GM23338 (cell line): ENCODE data around the gene PARD3. TPM values are rescaled to one million over a fixed set of nuclear protein-coding genes. Genes with fewer than 3 reads are reported as not detected.

Experiments
- ATAC-seq: fragments of 200-7000 bp; cut with Tn5 transposase; 3 replicates; pipeline ENCODE4 v1.9.1; 2020
- DNase-seq: peaks from one replicate; pipeline ENCODE4 v3.0.0-alpha.2; 2015; ENCODE audit warnings: low spot score
- H2AFZ ChIP-seq: fragments of 200-600 bp; sonication (generic); 2 replicates; pipeline ENCODE4 v1.8.0; 2016; ENCODE audit warnings: antibody characterized with exemption, mild to moderate bottlenecking, moderate library complexity
- H3F3A ChIP-seq: fragments of 200-600 bp; sonication (generic); replicated peaks from 2 replicates; pipeline ENCODE4 v1.8.0; 2017; ENCODE audit warnings: antibody characterized with exemption, mixed run types, low read depth
- H3K27ac ChIP-seq: fragments of 200-600 bp; sonication (generic); 2 replicates; pipeline ENCODE4 v1.6.1; 2016; ENCODE audit warnings: low read depth
- H3K27me3 ChIP-seq: fragments of 200-600 bp; sonication (generic); 2 replicates; pipeline ENCODE4 v1.8.0; 2016; ENCODE audit warnings: mild to moderate bottlenecking, mixed run types, moderate library complexity; ENCODE audit not compliant: insufficient read depth
- H3K36me3 ChIP-seq: fragments of 200-600 bp; sonication (generic); 2 replicates; pipeline ENCODE4 v1.8.0; 2016; ENCODE audit warnings: mild to moderate bottlenecking; ENCODE audit not compliant: insufficient read depth
- H3K4me1 ChIP-seq: fragments of 200-600 bp; sonication (generic); 2 replicates; pipeline ENCODE4 v1.8.0; 2016; ENCODE audit warnings: mild to moderate bottlenecking, moderate library complexity; ENCODE audit not compliant: insufficient read depth
- H3K4me2 ChIP-seq: fragments of 200-600 bp; sonication (generic); 2 replicates; pipeline ENCODE4 v1.7.1; 2017; ENCODE audit warnings: mixed run types
- H3K4me3 ChIP-seq: fragments of 200-600 bp; sonication (generic); 2 replicates; pipeline ENCODE4 v1.6.1; 2016; ENCODE audit warnings: mixed run types
- H3K79me2 ChIP-seq: fragments of 200-600 bp; sonication (generic); replicated peaks from 2 replicates; pipeline ENCODE4 v1.8.0; 2017; ENCODE audit warnings: mild to moderate bottlenecking; ENCODE audit not compliant: insufficient read depth
- H3K9me2 ChIP-seq: fragments of 200-600 bp; sonication (generic); 2 replicates; pipeline ENCODE4 v1.8.0; 2017; ENCODE audit not compliant: insufficient read depth
- H4K20me1 ChIP-seq: fragments of 200-600 bp; sonication (generic); replicated peaks from 2 replicates; pipeline ENCODE4 v1.8.0; 2017; ENCODE audit warnings: mild to moderate bottlenecking; ENCODE audit not compliant: insufficient read depth
- H3K27ac Mint-ChIP-seq: 2 replicates; pipeline ENCODE4 v1.8.0; 2020; ENCODE audit warnings: inconsistent platforms, mild to moderate bottlenecking, moderate library complexity, mixed read lengths
- H3K27me3 Mint-ChIP-seq: 3 replicates; pipeline ENCODE4 v1.8.0; 2022; ENCODE audit warnings: low read depth, mild to moderate bottlenecking, moderate library complexity, mixed read lengths, inconsistent platforms; ENCODE audit not compliant: insufficient read depth, poor library complexity
- H3K36me3 Mint-ChIP-seq: 3 replicates; pipeline ENCODE4 v1.8.0; 2021; ENCODE audit warnings: low read depth, mild to moderate bottlenecking, inconsistent platforms, moderate library complexity, mixed read lengths
- H3K4me1 Mint-ChIP-seq: 3 replicates; pipeline ENCODE4 v1.8.0; 2020; ENCODE audit warnings: mild to moderate bottlenecking, inconsistent platforms, mixed read lengths
- H3K4me3 Mint-ChIP-seq: 3 replicates; pipeline ENCODE4 v1.8.0; 2021; ENCODE audit warnings: moderate library complexity, mild to moderate bottlenecking, inconsistent platforms, mixed read lengths
- H3K9me3 Mint-ChIP-seq: 3 replicates; pipeline ENCODE4 v1.8.0; 2020; ENCODE audit warnings: moderate library complexity, mild to moderate bottlenecking, inconsistent platforms, mixed read lengths
- CREB1 ChIP-seq: fragments of 250-450 bp; sonication (Bioruptor Pico); IDR thresholded peaks from 2 replicates; pipeline ENCODE4 v1.5.0; 2020; ENCODE audit warnings: low read depth, mild to moderate bottlenecking, moderate library complexity
- EZH2 ChIP-seq: fragments of 200-600 bp; sonication (generic); IDR thresholded peaks from one replicate; pipeline ENCODE4 v1.8.0; 2017; ENCODE audit warnings: antibody characterized with exemption, mild to moderate bottlenecking, low read depth; ENCODE audit not compliant: unreplicated experiment
- EZH2phosphoT487 ChIP-seq: fragments of 200-600 bp; sonication (generic); IDR thresholded peaks from one replicate; pipeline ENCODE4 v1.8.1; 2018; ENCODE audit warnings: antibody characterized with exemption; ENCODE audit not compliant: unreplicated experiment
- JUNB ChIP-seq: IDR thresholded peaks from one replicate; pipeline ENCODE4 v1.6.1; 2016; ENCODE audit warnings: antibody characterized with exemption; ENCODE audit not compliant: unreplicated experiment
- NANOG ChIP-seq: IDR thresholded peaks from 2 replicates; pipeline ENCODE4 v1.6.1; 2016; ENCODE audit warnings: antibody characterized with exemption, borderline replicate concordance
- POLR2AphosphoS5 ChIP-seq: IDR thresholded peaks from 2 replicates; pipeline ENCODE4 v1.6.1; 2016; ENCODE audit warnings: antibody characterized with exemption, low read depth
- STAT1 ChIP-seq: IDR thresholded peaks from one replicate; pipeline ENCODE4 v1.6.1; 2016; ENCODE audit warnings: antibody characterized with exemption; ENCODE audit not compliant: unreplicated experiment
- ZNF114 ChIP-seq: fragments of 250-450 bp; sonication (Bioruptor Pico); IDR thresholded peaks from 2 replicates; pipeline ENCODE4 v1.5.0; 2020; ENCODE audit warnings: mild to moderate bottlenecking, moderate library complexity
- ZNF331 ChIP-seq: fragments of 250-450 bp; sonication (Bioruptor Pico); IDR thresholded peaks from 2 replicates; pipeline ENCODE4 v1.5.0; 2020; ENCODE audit warnings: low read depth, mild to moderate bottlenecking, moderate library complexity
- polyA plus RNA-seq: library from polyadenylated mRNA; unstranded; fragments of >200 nt; fragmentation: Nextera tagmentation; extraction: Ambion mirVana; gene quantifications from 2 replicates; pipeline ENCODE4 v1.2.1, GENCODE V29; 2016
- total RNA-seq: library from RNA; depleted of rRNA; stranded (reverse); fragments of >200 nt; shearing (Covaris generic); gene quantifications from 2 replicates; pipeline ENCODE4 v1.2.3, GENCODE V29; 2014
- TF ChIP-seq, protein P1 (sequence below), 2 experiments: fragments of 200-600 bp in 1 of 2; sonication (generic) in 1 of 2; conservative IDR thresholded peaks; 2 replicates each; pipeline versions ENCODE4 v1.5.1 to v1.6.1; 2016 to 2017; ENCODE audit warnings: antibody characterized with exemption in 2 of 2, low read depth in 2 of 2, mild to moderate bottlenecking in 2 of 2, moderate library complexity in 1 of 2
- TF ChIP-seq, protein P2 (sequence below): IDR thresholded peaks from 2 replicates; pipeline ENCODE4 v1.6.1; 2016; ENCODE audit warnings: antibody characterized with exemption
- TF ChIP-seq, protein P3 (sequence below): IDR thresholded peaks from one replicate; pipeline ENCODE4 v1.6.1; 2018; ENCODE audit warnings: antibody characterized with exemption; ENCODE audit not compliant: unreplicated experiment
- TF ChIP-seq, protein P4 (sequence below): fragments of 250-450 bp; sonication (Bioruptor Pico); IDR thresholded peaks from 2 replicates; pipeline ENCODE4 v1.5.0; 2020; ENCODE audit warnings: mild to moderate bottlenecking, moderate library complexity

PARD3 gene
- total and polyA plus RNA-seq, 2 experiments from 2014 or later, result 30.2 to 51.4 TPM

DNA sequence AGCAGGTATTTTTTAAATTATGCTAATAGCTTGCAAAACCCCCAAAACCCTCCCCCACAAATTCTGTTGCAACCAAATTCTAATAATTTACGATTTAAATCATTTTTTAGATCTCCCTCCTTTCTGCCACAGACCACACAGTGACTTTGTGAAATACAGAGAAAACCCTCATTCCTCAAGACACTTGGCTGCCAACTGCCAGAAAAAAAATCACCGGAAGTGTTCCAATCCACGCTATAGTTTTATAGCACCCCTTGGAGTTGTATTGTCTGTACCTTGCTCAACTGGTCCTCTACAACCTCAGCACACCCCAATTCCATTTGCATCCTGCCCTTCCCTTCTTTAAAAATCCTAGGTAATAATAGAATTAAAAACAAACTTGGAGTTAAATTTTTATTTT is 560.1 kb downstream of the PARD3 start:
- H3K36me3 Mint-ChIP-seq, result peaks cover 12% of the 10 kb centered on the region; the same call in 2 of the 3 replicates
- Histone ChIP-seq H2AFZ (no peak overlapping the region), H3K79me2 (no peaks in the 10 kb centered on the region), H3K4me3 (no peak overlapping the region), H3K27ac (no peak overlapping the region), H4K20me1 (no peaks in the 10 kb centered on the region), H3K36me3 (no peaks in the 10 kb centered on the region), H3K4me1 (peaks cover 29% of the 10 kb centered on the region), H3K9me2 (no peaks in the 10 kb centered on the region), H3F3A (no peaks in the 10 kb centered on the region), H3K27me3 (no peaks in the 10 kb centered on the region), H3K4me2 (0 out of 2 replicates have a peak overlapping the region, but pooled peaks have one; percentile 27)
- TF ChIP-seq, protein P1, sequence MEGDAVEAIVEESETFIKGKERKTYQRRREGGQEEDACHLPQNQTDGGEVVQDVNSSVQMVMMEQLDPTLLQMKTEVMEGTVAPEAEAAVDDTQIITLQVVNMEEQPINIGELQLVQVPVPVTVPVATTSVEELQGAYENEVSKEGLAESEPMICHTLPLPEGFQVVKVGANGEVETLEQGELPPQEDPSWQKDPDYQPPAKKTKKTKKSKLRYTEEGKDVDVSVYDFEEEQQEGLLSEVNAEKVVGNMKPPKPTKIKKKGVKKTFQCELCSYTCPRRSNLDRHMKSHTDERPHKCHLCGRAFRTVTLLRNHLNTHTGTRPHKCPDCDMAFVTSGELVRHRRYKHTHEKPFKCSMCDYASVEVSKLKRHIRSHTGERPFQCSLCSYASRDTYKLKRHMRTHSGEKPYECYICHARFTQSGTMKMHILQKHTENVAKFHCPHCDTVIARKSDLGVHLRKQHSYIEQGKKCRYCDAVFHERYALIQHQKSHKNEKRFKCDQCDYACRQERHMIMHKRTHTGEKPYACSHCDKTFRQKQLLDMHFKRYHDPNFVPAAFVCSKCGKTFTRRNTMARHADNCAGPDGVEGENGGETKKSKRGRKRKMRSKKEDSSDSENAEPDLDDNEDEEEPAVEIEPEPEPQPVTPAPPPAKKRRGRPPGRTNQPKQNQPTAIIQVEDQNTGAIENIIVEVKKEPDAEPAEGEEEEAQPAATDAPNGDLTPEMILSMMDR (conservative IDR thresholded peaks at IDR 0.05; ENCODE audit: low read depth in 2 of 2), result no peak
- TF ChIP-seq JUNB, result no peak
- TF ChIP-seq STAT1, result no peak
- TF ChIP-seq, protein P2, sequence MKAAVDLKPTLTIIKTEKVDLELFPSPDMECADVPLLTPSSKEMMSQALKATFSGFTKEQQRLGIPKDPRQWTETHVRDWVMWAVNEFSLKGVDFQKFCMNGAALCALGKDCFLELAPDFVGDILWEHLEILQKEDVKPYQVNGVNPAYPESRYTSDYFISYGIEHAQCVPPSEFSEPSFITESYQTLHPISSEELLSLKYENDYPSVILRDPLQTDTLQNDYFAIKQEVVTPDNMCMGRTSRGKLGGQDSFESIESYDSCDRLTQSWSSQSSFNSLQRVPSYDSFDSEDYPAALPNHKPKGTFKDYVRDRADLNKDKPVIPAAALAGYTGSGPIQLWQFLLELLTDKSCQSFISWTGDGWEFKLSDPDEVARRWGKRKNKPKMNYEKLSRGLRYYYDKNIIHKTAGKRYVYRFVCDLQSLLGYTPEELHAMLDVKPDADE, result no peak
- TF ChIP-seq POLR2AphosphoS5, result no peak
- no peak for TF ChIP-seq NANOG
- no peak for TF ChIP-seq ZNF331 (CRISPR knock-in tag)
- TF ChIP-seq EZH2phosphoT487, result no peak
- TF ChIP-seq CREB1, result no peak
- TF ChIP-seq, protein P3, sequence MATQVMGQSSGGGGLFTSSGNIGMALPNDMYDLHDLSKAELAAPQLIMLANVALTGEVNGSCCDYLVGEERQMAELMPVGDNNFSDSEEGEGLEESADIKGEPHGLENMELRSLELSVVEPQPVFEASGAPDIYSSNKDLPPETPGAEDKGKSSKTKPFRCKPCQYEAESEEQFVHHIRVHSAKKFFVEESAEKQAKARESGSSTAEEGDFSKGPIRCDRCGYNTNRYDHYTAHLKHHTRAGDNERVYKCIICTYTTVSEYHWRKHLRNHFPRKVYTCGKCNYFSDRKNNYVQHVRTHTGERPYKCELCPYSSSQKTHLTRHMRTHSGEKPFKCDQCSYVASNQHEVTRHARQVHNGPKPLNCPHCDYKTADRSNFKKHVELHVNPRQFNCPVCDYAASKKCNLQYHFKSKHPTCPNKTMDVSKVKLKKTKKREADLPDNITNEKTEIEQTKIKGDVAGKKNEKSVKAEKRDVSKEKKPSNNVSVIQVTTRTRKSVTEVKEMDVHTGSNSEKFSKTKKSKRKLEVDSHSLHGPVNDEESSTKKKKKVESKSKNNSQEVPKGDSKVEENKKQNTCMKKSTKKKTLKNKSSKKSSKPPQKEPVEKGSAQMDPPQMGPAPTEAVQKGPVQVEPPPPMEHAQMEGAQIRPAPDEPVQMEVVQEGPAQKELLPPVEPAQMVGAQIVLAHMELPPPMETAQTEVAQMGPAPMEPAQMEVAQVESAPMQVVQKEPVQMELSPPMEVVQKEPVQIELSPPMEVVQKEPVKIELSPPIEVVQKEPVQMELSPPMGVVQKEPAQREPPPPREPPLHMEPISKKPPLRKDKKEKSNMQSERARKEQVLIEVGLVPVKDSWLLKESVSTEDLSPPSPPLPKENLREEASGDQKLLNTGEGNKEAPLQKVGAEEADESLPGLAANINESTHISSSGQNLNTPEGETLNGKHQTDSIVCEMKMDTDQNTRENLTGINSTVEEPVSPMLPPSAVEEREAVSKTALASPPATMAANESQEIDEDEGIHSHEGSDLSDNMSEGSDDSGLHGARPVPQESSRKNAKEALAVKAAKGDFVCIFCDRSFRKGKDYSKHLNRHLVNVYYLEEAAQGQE, result no peak
- no peak for TF ChIP-seq EZH2
- no peak for TF ChIP-seq ZNF114
- TF ChIP-seq, protein P4, sequence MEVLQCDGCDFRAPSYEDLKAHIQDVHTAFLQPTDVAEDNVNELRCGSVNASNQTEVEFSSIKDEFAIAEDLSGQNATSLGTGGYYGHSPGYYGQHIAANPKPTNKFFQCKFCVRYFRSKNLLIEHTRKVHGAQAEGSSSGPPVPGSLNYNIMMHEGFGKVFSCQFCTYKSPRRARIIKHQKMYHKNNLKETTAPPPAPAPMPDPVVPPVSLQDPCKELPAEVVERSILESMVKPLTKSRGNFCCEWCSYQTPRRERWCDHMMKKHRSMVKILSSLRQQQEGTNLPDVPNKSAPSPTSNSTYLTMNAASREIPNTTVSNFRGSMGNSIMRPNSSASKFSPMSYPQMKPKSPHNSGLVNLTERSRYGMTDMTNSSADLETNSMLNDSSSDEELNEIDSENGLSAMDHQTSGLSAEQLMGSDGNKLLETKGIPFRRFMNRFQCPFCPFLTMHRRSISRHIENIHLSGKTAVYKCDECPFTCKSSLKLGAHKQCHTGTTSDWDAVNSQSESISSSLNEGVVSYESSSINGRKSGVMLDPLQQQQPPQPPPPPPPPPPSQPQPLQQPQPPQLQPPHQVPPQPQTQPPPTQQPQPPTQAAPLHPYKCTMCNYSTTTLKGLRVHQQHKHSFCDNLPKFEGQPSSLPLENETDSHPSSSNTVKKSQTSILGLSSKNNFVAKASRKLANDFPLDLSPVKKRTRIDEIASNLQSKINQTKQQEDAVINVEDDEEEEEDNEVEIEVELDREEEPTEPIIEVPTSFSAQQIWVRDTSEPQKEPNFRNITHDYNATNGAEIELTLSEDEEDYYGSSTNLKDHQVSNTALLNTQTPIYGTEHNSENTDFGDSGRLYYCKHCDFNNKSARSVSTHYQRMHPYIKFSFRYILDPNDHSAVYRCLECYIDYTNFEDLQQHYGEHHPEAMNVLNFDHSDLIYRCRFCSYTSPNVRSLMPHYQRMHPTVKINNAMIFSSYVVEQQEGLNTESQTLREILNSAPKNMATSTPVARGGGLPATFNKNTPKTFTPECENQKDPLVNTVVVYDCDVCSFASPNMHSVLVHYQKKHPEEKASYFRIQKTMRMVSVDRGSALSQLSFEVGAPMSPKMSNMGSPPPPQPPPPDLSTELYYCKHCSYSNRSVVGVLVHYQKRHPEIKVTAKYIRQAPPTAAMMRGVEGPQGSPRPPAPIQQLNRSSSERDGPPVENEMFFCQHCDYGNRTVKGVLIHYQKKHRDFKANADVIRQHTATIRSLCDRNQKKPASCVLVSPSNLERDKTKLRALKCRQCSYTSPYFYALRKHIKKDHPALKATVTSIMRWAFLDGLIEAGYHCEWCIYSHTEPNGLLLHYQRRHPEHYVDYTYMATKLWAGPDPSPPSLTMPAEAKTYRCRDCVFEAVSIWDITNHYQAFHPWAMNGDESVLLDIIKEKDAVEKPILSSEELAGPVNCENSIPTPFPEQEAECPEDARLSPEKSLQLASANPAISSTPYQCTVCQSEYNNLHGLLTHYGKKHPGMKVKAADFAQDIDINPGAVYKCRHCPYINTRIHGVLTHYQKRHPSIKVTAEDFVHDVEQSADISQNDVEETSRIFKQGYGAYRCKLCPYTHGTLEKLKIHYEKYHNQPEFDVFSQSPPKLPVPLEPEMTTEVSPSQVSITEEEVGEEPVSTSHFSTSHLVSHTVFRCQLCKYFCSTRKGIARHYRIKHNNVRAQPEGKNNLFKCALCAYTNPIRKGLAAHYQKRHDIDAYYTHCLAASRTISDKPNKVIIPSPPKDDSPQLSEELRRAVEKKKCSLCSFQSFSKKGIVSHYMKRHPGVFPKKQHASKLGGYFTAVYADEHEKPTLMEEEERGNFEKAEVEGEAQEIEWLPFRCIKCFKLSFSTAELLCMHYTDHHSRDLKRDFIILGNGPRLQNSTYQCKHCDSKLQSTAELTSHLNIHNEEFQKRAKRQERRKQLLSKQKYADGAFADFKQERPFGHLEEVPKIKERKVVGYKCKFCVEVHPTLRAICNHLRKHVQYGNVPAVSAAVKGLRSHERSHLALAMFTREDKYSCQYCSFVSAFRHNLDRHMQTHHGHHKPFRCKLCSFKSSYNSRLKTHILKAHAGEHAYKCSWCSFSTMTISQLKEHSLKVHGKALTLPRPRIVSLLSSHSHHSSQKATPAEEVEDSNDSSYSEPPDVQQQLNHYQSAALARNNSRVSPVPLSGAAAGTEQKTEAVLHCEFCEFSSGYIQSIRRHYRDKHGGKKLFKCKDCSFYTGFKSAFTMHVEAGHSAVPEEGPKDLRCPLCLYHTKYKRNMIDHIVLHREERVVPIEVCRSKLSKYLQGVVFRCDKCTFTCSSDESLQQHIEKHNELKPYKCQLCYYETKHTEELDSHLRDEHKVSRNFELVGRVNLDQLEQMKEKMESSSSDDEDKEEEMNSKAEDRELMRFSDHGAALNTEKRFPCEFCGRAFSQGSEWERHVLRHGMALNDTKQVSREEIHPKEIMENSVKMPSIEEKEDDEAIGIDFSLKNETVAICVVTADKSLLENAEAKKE (CRISPR knock-in tag), result no peak
- ATAC-seq (no peak), DNase-seq (no peak)
- peaks cover 5% of the 10 kb centered on the region for H3K27me3 Mint-ChIP-seq
- H3K4me3 Mint-ChIP-seq, result no peak overlapping the region
- H3K9me3 Mint-ChIP-seq, result peaks cover 5% of the 10 kb centered on the region; the same call in 2 of the 3 replicates
- peak overlapping the region; percentile 66 for H3K27ac Mint-ChIP-seq
- peaks cover 34% of the 10 kb centered on the region for H3K4me1 Mint-ChIP-seq
